Brain pericyte (primary cell): ENCODE results near the gene CXCL12.

Experiments used
- DNase-seq: peaks from one replicate; pipeline ENCODE4 v3.0.0-alpha.2; 2012; ENCODE audit warnings: low read depth, low spot score

CXCL12 gene

DNA sequence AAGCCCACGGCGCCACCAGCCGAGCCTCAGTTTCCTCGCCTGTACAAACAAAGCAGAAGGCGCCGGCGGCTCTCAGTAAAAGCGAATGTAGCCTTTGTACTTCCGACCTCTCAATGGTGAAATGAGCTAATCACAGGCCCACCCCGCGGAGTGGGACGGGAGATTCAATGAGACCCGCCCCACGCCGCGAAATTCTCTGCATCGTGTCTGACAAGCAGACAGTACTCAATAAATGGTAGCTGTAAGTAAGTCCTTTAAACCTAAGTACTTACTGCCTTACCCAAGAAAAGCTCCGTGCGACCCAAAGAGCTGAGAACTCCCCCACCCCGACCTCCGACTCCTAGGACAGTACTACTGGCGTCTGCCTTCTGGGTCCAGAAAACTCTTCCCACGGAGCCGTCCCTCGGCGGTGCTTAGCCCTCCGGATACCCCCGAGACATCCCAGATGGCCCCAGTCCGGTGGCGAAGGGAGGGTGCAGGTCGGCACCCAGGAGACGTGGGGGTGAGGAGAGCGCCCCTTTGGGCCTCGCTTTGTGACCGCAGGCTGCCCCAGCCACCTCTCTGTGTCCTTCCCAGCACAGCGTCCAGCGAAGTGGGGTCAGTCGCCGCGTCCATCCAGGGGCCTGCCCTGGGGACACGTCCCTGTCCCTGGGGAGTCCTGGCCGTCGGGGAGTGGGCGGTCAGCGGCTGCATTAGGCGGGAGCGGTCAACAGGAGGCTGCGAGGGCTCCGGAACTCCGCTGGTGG lies 972 bp upstream of the CXCL12 start:
- no peak for DNase-seq

DNA sequence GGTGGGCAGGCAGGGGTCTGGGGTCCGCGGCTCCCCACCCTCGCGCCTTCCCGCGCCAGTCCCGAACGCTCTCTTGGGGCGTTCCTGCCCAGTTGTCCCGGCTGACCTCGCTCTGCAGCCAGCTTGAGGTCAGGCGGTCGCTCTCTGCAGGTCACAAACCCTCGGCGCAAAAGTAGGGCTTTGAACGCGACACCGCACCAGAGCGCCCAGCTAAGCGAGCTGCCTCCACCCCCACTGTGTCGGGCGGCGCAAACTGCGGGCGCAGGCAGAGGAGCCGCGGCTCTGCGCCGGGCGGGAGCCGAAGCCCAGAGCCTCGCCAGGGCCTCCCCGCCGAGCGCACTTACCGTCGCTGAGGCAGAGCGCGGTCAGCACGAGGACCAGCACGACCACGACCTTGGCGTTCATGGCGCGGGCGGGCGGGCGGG lies 284 bp downstream of the CXCL12 start:
- DNase-seq: no peak

- DNase-seq: no peak
Observed at GRCh38 chr10:44383749-44384600, 922 bp downstream of the CXCL12 start.

GRCh38 chr10:44382981-44383748 lies 1.7 kb downstream of the CXCL12 start:
- DNase-seq: no peak

GRCh38 chr10:44382131-44382858 lies 2.6 kb downstream of the CXCL12 start:
- no peak for DNase-seq

DNA sequence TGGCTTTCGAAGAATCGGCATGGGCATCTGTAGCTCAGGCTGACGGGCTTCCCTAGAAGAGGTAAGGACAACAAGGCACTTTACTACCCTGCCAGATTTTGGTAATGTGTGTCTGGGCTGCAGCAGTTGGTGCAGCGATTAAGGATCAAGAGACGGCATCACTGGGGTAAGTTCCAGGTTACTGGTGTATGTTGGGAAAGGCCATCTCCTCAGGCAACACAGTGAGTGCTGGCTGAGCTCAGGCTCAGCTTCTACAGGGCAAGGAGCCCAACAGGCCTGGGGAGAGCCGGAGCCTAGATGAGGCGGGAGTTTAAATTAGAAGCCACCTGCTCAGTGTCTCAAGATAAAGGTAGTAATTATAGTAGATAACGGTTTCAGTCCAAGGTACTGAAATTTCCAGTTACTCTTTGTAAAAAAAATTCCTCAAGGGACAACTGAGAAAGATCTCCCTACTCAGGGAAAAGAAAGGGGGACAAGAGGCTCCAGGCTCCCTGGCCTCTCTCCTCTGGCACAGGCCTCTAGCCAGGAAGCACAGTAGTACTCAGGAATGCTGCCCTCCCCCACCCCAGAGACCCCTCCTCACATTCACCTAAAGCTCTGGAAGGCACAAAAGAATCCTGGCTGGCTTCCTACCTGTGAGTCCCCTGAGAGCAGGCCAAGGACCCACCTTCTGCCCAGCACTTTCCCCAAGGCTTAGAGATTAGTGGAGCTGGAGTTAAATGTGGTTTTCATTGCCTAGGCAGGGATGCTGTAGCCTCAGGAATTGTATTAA lies 3.9 kb downstream of the CXCL12 start:
- DNase-seq: no peak

- no peak for DNase-seq
Observed at GRCh38 chr10:44379907-44380306, 5.0 kb downstream of the CXCL12 start.

GRCh38 chr10:44378626-44379025 lies 6.3 kb downstream of the CXCL12 start:
- no peak for DNase-seq

- DNase-seq: no peak
Observed at GRCh38 chr10:44377651-44378310, 7.1 kb downstream of the CXCL12 start.

DNA sequence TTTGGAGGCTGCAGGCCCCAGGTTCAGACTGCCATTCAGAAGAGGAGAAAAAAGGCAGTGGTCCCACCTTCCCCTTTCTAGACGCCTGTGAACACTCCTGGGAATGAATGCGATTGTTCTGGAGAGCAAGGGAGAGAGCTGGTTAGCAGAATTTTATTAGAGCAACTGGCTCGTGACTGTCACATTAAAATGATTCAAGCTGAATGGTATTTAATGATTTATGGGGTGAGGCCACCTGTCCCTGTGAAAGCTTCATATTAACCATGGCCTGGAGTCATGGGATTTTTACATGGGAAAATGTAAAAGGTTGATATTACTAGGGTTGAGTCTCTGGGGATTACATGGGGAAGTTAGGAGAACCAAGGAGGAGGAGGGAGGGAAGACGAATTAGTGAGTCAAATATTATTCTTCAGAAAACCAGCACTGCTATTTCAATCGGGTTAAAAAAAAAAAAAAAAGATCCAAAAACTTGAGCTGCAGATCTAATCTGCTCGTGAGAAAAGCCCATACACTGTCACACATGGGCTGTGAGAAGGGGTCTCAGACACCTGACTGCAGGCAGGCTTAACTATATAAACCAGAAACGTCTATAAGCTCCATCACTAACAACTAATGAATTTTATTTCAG lies 8.3 kb downstream of the CXCL12 start:
- no peak for DNase-seq

DNA sequence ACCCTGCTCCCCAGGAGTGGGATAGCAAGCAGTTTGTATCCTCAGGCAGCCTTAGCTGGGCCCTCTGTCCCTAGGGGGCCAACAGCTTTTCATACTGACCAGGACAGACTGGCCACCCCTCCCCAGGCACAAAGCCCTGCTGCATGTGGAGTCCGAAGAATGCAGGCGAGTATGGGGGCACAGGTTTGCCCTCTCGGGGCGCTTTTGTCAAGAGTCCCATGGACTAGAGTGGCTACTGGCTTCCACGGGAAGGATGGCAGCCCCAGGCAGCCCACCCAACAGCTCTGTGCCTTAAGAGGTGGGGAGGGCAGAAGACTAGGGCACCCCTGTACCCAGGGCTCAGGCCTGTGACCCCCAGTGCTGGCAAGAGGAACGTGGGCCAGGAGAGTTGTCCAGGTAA lies 10.7 kb downstream of the CXCL12 start:
- DNase-seq: no peak

GRCh38 chr10:44373341-44373995 lies 11.4 kb downstream of the CXCL12 start:
- DNase-seq: no peak

GRCh38 chr10:44372181-44372580 lies 12.7 kb downstream of the CXCL12 start:
- no peak for DNase-seq

DNA sequence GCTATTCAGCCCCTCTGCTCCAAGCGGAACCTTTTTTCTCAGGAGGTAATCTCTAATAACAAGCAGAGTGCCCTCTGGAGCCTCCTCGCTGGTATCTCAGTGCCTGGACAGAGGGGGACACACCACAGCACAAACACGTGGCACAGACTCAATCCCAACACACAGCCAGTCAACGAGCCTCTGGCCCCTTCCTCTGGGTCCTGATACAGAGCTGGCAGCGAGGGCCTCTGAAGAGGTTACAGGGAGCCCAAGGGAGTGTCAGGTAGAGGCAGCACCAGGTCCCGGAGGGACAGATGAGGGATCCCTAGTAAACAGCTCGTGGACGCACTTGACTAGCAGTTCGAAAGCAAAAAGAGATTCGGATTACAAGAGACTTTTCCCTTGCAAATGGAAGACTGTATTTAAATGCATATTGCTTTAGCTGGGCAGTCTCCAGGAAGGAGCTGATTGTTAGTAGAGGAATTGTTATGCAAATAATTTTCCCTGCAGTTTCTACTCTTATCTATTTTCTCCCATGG lies 14.1 kb downstream of the CXCL12 start:
- no peak for DNase-seq

GRCh38 chr10:44369854-44370253 lies 15.0 kb downstream of the CXCL12 start:
- no peak for DNase-seq

DNA sequence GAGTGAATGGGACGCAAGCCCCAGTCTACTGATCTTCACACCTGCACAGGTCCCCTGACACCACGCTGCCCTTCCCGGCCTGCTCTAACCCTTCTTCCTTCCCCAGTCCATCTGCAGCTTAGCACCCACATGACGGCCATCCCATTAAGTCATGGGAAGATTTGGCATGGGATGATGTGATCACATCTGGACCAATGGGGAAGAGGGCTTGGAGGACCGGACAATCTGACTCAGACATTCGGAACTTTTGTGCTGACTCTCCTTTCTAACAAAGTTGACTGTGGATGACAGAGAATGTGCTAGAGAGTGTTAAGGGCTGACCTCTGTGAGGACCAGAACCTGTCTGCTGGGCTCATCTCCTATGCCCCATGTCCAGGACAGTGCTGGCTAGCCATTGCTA lies 15.6 kb downstream of the CXCL12 start:
- no peak for DNase-seq

DNA sequence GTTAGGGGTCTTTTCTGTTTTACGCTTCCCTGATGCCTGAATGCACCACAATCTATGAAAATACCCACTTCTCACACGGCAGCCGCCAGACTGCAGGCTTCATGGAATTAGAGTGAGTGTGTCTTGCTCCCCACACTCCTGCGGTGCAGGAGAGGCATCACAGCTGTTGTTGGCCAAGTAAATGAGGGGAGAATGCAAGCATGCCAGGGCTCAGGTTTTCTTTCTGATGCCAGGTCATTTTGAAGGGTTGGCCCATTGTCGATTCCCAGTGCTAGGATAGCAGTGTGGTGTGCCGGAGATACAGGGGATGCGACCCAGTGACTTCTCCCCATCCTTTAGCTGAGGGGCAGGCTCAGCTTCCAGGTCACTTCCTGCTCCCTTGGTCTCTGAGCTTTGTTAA lies 16.3 kb downstream of the CXCL12 start:
- no peak for DNase-seq

DNA sequence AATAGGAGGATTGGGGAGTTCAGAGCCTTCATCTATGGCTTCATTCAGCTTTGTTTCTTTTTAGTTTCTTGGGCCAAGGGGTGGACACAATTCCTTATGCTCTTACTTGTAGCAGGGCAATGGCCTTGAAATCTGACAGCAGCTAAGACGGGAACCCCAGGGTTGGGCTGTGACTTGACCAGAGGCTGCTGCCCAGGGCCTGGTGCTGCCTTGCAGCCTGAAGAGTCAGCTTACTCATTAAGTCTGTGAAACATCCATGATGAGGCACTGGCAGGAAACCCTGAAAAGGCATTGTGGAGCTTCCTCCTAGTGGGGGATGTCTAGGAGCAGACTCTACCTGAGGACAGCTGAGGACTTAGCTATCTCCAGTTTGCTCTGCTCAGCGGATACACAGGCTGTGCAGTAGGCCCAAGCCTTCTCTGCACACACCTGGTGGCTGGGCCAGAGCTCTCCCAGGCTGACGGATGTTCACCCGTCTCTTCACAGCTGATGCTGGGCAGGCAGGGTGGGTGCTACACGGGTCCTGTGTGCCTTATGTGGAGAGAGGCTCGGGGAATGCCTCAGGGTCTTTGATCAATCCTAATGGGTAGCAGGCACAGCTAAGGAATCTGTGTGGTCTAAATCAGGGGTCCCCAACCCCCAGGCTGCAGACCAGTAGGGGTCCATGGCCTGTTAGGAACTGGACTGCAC lies 17.8 kb downstream of the CXCL12 start:
- DNase-seq: no peak
